NCI-H526 treated with DMSO at 0.1 percent for 48 hours (cell line): ENCODE measurements around the gene FERMT3.

Experiments
- DNase-seq: peaks from one replicate; lab custom pipeline; 2025; lab: John Stamatoyannopoulos, UW

The FERMT3 gene

DNA sequence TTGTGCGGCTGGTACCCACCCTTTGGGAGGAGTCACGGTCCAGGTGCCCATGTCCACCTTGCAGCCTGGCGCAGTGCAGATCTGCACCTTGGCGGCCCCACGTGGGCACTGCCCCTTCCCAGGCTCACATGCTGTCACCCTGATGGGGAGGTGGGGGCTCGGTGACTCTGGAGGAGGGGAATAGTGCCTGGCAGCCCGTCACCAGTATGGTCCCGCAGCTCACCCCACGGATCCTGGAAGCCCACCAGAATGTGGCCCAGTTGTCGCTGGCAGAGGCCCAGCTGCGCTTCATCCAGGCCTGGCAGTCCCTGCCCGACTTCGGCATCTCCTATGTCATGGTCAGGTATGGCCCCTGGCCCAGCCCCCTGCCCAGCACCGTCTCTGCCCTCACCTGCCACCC, 14.3 kb downstream of the FERMT3 start:
- DNase-seq = no peak

DNA sequence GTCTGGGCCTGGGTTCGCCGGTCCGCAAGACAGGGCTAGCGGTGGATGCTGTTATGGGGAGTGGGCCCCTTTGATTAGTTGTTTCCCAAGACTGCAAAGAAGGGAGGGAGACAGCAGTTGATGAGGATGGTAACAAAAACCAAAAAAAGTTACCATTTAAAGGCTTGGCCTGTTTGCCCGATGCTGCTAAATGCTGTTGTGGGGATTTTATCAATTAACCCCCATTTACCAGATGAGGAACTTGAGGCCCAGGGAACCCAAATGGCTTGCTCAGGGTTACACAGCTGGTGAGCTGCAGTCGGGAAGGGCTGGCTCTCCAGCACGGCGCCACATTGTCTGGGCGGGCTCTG, 16.1 kb downstream of the FERMT3 start:
- no peak for DNase-seq

DNA sequence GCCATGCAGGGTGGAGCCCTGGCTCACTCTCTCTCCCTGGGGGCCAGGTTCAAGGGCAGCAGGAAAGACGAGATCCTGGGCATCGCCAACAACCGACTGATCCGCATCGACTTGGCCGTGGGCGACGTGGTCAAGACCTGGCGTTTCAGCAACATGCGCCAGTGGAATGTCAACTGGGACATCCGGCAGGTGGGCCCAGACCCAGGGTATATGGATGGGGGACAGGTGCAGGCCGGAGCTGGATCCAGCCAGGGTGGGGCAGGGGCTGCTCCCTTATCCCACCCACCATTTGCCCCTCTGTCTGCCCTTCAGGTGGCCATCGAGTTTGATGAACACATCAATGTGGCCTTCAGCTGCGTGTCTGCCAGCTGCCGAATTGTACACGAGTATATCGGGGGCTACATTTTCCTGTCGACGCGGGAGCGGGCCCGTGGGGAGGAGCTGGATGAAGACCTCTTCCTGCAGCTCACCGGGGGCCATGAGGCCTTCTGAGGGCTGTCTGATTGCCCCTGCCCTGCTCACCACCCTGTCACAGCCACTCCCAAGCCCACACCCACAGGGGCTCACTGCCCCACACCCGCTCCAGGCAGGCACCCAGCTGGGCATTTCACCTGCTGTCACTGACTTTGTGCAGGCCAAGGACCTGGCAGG, 16.6 kb downstream of the FERMT3 start:
- no peak for DNase-seq

- no peak for DNase-seq
Measured at GRCh38 chr11:64224151-64224890, 17.8 kb downstream of the FERMT3 start.

DNA sequence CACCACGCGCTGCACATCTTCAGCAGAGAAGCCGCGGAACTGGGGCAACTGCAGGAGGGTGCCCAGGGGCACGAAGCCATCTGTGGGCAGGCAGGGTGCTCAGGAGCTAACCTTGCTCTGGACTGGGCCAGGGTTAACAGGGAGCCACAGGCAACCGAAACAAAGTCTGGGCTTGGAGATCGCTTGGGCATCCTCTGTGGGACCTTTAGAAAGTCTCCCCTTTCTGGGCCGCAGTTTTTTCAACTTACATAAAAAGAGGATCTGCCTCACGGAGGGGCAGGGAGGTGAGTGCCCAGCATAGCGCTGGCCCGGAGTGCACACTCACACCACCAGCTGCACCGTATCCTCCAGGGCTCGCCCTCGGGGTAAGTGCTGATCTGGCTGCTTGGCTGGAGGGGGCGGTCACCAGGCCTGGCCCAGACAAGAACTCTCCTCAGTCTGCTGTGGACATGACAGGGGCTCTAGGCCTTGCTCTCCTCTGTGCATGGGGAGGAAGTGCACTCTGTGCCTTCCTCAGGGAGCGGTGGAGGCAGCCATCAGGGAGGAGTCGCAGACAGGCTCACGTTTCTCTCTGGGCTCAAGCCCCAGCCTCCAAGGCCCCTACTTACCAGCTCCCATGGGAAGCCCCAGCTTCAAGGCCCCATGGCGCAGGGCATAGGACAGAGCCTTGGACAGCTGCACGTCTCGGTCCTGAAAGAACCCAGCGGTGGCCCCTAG, 18.5 kb downstream of the FERMT3 start:
- no peak for DNase-seq

- DNase-seq = peak; percentile 74
Measured at GRCh38 chr11:64225608-64226506, 19.3 kb downstream of the FERMT3 start, which contains the start of the genes NUDT22 and TRPT1. Gene NUDT22 (plus strand): TSS chr11:64226274. CDS start chr11:64226653, 379 bp downstream. Gene TRPT1 (minus strand): TSS chr11:64226186. CDS start chr11:64225860, 326 bp downstream.

- DNase-seq = peak; percentile 40
Measured at GRCh38 chr11:64226507-64227051, 20.1 kb downstream of the FERMT3 start.

DNA sequence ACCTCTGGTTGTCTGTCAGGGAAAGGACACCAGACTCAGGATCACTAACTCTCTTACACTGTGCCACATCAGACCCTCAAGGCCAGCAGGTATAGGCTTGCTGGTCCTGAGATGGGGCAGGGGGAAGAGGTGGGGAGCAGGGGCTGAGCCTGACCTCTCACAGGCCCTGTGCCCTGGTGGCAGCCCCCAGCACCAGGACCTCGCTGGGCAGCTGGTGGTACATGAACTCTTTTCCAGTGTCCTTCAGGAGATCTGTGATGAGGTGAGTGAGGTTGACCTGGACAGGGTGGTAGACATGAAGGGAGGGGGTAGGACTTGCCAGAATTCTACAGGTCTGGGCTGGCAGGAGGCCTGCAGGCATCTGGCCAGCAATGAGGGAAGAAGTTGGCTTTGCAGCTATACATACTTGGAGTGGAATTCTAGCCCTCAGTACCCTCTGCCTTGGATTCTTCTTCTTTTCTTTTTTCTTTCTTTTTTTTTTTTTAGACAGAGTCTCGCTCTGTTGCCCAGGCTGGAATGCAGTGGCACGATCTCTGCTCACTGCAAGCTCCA, 21.0 kb downstream of the FERMT3 start:
- DNase-seq = no peak

GRCh38 chr11:64229090-64229743, 22.7 kb downstream of the FERMT3 start:
- no peak for DNase-seq

DNA sequence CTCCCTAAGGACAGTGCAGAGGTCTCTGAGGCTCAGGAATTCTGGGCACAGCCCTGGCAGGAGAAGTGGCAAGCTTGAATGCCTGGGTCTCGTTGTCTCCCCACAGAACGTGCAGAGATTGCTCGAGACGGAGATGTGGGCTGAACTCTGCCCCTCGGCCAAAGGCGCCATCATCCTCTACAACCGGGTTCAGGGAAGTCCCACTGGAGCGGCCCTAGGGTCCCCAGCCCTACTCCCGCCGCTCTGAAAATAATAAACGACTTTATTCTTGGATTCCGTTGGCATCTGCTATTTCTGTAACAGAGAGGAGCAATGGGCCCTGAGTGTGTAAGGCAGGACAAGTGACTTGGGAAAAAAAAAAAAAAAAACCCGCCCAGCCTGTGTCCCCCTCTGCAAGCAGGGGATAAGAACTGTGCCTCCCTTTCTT, 23.2 kb downstream of the FERMT3 start:
- no peak for DNase-seq

DNA sequence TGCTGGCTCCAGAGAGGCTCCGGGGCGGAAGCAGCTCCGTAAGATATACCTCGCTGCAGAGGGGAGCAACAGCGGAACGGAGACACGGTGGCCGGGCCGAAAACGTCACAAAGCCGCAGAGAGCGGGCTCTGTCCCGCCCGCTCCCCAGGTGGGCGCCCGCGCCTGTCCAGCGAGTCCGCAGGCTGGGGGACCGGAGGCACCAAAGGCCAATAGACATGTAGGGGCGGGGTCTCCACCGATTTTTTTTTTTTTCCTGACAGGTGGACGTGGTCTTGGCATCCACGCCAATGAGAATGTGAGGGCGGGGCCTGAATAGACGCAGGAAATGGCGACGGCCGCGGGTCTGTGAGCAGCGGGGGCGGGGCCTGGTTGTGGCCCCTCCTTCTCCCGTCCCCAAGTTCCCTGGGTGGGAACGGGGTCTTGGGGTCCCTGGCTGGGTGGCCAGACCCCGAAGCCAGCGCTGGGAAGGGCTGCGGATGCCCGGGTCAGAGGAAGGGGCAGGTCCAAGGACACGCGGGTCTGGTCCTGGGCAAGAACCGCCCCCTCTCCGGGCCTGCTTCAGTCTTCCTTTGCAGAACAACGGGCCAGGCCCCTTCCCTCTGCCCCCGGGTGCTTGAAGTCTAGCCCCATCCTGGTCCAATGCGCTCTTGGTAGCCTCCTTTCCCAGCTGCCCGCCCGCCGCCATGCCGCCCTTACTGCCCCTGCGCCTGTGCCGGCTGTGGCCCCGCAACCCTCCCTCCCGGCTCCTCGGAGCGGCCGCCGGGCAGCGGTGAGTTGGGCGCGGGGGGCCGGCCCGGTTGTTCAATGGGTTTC, 23.9 kb downstream of the FERMT3 start, which contains the start of gene DNAJC4:
Gene DNAJC4, plus strand, starts transcription at position 378 of the 814 bp plus-strand sequence. Its CDS starts 307 bp downstream, at position 685.
- peak; percentile 97 for DNase-seq

DNA sequence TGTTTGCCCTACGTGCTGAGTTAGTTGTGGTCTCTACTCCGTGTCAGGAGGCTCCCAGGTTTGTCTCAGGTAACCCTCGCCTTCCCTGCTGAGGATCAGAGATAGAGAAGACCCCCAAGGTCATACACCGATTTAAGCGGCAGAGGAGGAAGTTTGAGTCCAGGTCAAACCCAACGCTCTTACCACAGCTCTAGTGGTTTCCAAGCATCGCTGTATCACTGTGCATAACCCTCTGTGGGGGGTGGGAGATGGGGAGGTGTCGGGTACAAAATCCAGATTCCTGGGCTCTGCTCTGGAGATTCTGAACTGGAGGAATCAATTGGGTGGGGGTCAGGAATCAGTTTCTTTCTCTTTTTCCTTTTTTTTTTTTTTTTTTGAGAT, 24.5 kb downstream of the FERMT3 start:
- DNase-seq = no peak

- DNase-seq = no peak
Measured at GRCh38 chr11:64231546-64231945, 25.0 kb downstream of the FERMT3 start.

- no peak for DNase-seq
Measured at GRCh38 chr11:64232182-64232966, 25.9 kb downstream of the FERMT3 start.

GRCh38 chr11:64232967-64233315, 26.4 kb downstream of the FERMT3 start:
- no peak for DNase-seq

GRCh38 chr11:64233913-64234586, 27.5 kb downstream of the FERMT3 start, which contains the start of gene VEGFB:
Gene VEGFB (plus strand): TSS chr11:64234584. CDS start chr11:64234834, 250 bp downstream.
- DNase-seq = peak; percentile 48

DNA sequence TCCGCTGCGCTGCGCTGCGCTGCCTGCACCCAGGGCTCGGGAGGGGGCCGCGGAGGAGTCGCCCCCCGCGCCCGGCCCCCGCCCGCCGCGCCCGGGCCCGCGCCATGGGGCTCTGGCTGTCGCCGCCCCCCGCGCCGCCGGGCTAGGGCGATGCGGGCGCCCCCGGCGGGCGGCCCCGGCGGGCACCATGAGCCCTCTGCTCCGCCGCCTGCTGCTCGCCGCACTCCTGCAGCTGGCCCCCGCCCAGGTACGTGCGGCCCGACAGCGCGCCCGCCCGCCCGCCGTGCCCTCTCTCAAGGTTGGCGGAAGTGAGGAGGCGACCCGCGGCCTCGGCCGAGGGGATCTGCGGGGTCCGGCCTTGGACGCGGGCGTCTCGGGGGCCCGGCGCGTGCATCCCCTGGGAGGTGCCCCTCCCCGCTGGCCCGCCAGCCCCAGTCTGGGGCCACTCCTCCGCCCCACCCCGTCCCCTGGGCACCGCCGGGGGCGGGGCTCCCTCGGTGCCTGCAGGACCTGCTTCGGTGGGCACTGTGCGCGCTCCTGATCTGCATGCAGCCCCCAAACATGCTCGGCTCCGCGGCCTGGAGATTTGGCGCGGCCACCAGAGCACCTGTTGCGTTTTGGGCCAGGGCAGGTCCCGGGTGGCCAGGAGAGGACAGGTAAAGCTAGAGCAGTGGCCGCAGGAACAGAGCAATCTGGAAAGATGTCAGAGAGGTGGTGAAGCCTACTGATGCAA, 28.3 kb downstream of the FERMT3 start:
- peak; percentile 69 for DNase-seq
